GM12874 (cell line): Measurements from ENCODE around the gene GRK3.

Experiments used
- TF ChIP-seq, protein P1 (sequence below): IDR thresholded peaks from 2 replicates; pipeline ENCODE4 v1.5.1; 2011; ENCODE audit warnings: low read depth, mild to moderate bottlenecking, control low read depth, low read length, moderate library complexity; ENCODE audit not compliant: insufficient read depth

Gene GRK3

DNA sequence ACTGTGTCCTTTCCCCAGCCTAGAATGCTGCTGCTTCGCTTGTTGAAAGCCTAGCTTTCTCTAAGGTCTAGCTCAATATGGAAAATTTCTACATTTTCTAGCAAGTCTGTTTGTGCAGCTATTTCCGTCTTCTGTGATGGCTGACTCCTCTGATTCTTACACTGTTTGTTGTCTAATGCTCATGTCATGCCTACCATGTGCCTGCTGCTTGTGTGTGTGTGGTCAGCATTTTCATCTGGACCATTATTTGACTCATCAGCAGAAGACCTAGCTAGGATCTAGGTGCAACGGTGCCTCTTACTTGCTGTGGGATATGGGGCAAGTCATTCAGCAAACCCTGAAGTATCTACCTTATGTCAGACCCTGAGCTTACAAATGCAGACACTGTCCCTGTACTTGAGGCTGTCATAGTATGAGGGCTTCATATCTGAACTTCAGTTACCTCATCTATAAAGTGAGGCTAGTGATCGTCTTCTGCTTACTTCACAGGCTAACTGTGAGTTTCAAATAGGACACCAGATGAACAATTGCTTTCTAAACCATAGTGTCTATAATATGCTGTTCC is 91.0 kb downstream of the GRK3 start:
- TF ChIP-seq, protein P1, sequence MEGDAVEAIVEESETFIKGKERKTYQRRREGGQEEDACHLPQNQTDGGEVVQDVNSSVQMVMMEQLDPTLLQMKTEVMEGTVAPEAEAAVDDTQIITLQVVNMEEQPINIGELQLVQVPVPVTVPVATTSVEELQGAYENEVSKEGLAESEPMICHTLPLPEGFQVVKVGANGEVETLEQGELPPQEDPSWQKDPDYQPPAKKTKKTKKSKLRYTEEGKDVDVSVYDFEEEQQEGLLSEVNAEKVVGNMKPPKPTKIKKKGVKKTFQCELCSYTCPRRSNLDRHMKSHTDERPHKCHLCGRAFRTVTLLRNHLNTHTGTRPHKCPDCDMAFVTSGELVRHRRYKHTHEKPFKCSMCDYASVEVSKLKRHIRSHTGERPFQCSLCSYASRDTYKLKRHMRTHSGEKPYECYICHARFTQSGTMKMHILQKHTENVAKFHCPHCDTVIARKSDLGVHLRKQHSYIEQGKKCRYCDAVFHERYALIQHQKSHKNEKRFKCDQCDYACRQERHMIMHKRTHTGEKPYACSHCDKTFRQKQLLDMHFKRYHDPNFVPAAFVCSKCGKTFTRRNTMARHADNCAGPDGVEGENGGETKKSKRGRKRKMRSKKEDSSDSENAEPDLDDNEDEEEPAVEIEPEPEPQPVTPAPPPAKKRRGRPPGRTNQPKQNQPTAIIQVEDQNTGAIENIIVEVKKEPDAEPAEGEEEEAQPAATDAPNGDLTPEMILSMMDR = no peak

DNA sequence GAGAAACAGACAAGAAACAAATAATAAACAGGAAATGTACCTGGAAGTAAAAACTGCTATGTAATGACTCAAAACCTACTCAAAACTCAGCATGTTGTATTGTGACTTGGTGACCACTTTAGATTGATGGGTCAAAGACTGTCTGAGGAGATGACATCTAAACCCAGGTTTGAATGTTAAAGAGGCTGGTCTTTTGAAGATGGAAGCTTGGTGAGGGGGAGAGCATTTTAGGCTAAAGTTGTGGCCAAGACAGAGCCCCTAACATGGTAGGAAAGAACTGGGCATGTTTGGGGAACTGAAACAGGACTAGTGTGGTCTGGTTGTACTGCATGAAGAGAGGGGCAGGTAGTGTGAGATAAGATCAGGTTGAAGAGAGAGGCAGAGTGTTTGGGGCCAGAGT is 92.2 kb downstream of the GRK3 start:
- TF ChIP-seq, protein P1 = no peak

DNA sequence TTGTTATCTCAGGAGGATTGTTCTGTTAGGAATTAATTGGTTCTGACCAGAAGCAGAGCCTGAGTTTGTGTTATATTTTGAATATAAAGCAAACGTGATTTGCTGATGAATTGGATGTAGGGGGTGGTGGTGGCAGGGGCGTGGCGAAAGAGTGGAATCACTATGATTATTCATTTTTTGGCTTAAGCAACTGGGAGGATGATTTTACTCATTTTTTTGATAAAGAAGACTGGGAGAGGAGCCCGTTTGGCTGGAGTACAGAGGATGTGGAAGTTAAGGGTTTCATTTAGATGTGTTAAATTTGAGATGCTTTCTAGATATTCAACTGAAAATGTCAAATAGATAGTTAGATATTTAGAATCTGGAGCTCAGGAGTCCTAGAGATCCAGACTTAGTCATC is 94.2 kb downstream of the GRK3 start:
- TF ChIP-seq, protein P1 = no peak

DNA sequence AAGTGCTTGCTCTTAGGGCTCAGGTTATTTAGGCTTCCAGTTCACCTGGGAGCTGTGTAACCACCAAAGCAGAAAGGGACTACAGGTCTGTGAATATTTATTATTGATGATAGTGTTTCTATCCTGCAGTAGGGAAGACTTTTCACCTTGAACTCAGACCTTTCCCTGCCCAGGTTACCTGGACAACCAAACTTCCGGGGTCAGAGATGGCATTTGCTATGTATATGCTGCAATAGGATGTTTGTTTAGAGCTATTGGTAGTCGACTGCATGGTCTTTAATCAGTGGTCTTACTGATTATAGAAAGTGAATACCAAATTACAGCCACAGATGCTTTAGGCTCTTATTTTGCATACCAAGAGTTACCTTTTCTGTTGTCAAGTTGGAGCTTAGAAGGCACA is 94.9 kb downstream of the GRK3 start:
- TF ChIP-seq, protein P1 = no peak

DNA sequence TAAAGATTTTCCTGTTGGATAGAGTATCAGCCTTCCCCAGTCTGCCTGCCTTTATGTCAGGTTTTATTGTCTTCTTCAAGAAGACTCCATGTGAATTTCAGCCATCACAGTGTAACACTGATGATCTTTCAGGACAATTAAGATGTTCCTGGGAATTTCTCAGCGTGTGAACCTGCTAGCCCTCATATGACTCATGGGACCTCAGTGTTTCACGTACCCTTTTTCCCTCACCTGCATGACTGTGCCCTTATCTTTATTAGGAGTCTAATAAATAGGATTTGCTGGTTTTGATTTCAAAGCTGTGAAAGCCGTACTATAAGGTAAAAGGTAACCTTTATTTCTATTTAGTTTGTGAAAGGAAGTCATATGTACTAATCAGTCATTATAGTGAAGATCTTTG is 95.9 kb downstream of the GRK3 start:
- TF ChIP-seq, protein P1 = no peak

DNA sequence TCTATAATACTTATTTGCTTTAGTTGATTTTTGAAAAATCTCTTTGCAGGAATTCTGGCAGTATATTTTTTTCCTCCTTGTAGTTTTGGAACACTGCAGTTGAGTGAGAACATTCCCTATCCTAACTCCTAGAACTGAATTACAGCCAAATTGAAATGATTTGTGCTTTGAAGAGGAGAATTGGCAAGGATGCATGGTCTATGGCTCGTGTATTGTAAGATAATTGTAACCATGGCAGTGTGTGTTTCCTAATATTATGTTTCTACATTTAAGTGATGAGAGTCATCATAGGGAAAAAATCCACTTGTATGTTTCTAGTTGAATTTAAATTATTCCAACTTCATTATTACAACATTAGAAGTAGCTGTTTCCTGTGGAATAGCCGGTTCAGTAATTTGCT is 96.6 kb downstream of the GRK3 start:
- TF ChIP-seq, protein P1 = no peak

DNA sequence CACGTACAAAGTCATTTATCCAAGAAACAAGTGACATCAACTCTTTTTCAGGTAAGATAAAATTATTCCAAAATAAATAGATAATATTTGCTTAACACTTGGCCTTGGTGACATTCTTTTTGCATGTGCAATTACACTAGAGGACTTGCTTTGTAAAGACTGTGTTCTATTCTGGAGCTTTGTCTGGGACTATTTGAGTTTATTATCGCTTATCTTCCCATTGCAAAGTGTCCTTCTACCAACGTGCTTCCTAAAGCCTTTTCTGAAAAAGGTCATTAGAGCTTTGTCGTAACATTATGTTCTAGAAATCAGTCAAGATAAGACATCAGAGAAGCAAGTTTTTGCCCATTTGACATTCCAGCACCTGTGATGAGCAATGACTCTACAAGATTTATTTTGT is 99.2 kb downstream of the GRK3 start:
- TF ChIP-seq, protein P1 = no peak
